EL (cell line): ENCODE measurements around the gene ZNF263.
"Not testable (repeated sequence)": the region's sequence is repeated elsewhere in the genome, so short reads cannot be mapped to it uniquely, and the experiment has no call there.

Source experiments
- DNase-seq: peaks from one replicate; pipeline ENCODE4 v3.0.0-alpha.2; 2016

Gene ZNF263

DNA sequence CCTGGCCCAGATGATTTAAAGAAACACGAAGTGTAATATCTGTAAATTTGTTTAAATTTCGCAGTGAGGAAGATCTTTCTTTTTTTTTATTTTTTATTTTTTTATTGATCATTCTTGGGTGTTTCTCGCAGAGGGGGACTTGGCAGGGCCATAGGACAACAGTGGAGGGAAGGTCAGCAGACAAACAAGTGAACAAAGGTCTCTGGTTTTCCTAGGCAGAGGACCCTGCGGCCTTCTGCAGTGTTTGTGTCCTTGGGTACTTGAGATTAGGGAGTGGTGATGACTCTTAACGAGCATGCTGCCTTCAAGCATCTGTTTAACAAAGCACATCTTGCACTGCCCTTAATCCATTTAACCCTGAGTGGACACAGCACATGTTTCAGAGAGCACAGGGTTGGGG lies 12.6 kb upstream of the ZNF263 start:
- DNase-seq: not testable (repeated sequence)

DNA sequence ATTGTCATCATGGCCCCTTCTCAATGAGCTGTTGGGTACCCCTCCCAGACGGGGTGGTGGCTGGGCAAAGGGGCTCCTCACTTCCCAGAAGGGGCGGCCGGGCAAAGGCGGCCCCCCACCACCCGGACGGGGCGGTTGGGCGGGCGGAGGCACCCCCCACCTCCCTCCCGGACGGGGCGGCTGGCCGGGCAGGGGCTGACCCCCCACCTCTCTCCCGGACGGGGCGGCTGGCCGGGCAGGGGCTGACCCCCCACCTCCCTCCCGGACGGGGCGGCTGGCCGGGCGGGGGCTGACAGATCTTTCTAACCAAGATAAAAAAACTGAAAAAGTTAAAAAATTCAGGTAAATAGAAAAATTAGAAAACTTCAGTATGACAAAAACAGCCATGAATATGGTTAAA lies 12.0 kb upstream of the ZNF263 start:
- not testable (repeated sequence) for DNase-seq

DNA sequence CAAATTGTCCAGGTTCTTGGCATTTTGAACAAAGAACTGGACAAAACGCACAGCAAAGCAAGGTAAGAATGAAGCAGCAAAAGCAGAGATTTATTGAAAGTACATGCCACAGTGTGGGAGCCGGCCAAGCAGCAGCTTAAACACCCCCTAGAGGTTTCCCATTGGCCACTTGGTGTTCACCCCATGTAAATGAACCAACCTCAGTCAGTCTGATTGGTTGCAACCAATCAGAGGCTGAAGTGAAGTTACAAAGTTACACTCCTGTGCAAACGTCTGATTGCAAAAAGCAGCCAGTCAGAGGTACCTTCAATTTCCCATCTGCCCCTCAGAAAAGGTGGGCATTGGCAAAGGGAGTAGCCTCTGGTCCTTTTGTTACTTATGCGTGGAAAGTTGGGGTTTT lies 8.8 kb upstream of the ZNF263 start:
- no peak for DNase-seq

DNA sequence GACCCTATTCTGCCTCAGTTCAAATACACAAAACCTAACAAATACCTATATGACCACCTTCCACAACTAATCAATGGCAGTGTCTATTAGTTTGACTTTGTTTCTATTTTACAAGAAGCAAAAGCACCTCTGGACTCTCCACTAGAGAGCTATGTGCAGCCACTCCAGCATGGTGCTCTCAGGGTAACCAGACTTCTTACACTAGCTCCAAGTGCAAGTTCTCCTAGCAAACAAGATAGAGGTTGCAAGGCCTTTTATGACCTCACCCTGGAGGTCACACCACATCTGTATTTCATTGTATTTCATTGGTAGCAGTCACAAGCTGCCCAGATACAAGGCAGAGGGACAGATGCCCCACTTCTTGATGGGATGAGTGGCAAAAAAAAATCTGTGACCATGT lies 8.3 kb upstream of the ZNF263 start:
- no peak for DNase-seq

DNA sequence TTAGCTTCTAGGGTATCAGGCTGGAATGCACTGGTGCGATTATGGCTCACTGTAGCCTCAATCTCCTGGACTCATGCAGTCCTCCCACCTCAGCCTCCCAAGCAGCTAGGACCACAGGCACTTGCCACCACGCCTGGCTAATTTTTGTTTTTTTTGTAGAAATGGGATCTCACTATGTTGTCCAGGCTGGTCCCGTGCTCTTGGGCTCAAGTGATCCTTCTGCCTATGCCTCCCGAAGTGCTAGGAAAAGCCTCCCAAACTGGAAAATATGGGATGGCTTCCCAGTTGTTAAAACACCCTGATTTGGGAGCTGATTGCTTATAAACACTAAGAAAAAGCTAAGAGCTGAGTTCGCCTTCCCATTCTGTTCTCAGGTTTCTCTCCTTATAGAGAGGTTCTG lies 6.6 kb upstream of the ZNF263 start:
- no peak for DNase-seq

DNA sequence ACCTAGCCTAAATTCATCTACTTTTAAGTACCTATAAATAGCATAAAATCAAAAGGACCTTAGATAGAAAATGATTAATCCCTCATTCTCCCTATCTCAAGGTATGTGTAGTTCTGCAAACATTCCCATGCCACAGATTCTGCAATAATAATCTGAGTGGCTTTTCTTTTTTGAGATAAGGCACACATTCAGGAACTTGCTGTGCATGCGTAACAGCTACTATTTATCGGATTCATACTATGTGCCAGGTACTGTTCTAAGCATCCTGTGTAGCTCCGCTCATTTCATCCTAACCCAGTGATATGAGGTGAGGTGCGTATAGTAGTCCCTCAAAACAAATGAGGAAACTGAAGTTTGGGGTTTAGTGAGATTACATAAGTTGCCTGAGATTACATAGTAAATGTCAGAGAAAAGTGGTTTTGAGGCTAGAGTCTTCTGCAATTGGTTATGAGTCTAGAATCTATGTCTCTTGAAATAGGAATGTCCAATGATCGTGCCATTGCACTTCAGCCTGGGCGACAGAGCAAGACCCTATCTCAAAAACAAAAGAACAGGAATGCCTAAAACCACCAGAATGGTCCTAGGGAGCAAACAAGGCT lies 2.0 kb upstream of the ZNF263 start:
- no peak for DNase-seq

DNA sequence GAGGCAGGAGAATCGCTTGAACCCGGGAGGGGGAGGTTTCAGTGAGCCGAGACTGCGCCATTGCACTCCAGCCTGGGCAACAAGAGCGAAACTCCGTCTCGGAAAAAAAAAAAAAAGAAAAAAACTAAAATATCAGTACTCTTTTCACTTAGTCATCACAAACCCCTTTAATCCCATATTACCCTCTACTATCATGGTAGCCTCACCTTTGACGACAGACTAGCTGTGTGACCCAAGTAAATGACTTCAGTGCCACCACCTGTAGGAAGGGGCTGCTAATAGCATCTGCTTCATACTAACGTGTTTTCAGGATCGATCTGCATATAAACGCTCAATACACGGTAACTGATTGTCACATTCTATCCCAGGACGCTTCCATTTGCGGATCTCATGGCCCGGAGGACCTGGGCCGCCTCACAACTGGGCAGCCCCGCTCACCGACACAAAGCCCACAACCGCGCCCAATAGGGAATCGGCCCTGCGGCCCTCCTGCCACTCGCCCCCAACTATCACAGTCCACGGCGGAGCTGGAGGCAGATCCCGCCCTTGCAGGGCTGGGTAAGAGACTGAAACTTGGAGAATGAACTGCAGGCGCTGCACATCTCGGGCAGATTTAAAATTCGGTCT lies 1.1 kb upstream of the ZNF263 start:
- DNase-seq: peak; percentile 78

DNA sequence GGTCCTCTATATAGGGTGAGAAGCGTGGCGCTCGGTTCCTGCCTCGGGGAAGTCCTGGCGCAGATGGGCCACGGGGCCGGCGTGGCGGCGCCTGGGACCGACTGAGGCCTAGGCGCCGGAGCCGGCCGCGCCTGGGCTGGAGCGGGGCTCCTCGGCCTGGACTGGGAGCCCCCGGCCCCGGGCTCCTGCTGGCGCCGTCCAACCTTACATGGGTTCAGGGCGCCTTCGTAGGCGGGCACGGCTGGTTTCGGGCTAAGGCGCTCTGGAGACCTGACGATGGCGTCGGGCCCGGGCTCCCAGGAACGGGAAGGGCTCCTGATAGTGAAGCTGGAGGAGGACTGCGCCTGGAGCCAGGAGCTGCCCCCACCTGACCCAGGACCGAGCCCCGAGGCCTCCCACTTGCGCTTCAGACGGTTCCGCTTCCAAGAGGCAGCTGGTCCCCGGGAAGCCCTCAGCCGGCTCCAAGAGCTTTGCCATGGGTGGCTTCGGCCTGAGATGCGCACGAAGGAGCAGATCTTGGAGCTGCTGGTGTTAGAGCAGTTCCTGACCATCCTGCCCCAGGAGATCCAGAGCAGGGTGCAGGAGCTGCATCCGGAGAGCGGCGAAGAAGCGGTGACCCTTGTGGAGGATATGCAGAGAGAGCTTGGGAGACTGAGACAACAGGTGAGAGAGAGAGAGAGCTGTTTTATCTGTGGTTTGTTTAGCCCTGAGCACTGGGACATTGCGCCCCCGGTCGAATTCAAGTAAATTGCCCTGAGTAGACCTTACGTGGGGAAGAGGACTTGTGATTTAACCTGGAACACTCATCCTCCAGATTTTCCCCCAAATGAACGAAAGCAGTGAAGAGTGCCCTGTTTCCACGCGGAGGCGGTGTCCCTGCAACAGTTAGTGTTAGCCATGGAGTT lies 504 bp downstream of the ZNF263 start:
- no peak for DNase-seq

DNA sequence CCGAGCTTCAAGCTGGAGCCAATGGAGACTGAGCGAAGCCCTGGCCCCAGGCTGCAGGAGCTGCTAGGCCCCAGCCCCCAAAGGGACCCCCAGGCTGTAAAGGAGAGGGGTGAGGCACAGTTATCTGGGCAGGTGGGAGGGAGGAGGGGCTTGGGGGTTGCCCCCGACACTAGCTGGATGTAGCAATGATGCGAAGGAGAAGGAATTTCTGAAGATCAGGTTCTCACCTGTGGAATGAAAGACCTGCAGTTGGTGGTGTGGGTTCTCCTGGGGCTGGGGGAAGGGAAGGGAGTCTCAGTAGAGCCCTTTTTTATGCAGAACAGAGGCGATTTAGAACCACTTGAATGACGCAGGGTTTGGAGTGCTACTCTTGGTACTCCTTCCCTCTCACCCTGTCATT lies 1.8 kb downstream of the ZNF263 start:
- no peak for DNase-seq

DNA sequence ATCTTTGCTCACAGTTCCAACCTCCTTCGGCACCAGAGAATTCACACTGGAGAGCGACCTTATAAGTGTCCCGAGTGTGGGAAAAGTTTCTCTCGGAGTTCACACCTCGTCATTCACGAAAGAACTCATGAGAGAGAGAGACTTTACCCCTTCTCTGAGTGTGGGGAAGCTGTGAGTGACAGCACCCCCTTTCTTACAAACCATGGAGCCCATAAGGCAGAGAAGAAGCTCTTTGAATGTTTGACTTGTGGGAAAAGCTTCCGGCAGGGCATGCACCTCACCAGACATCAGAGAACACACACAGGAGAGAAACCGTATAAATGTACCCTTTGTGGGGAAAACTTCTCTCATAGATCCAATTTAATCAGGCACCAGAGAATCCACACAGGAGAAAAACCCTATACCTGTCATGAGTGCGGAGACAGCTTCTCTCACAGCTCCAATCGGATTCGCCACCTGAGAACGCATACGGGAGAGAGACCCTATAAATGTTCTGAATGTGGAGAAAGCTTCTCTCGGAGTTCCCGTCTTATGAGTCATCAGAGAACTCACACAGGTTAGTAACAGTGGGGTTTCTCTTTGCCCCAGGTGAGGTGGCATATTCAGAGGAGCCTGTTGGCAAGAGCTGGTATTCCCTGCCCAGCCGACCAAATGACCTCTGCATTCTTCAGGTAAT lies 6.8 kb downstream of the ZNF263 start:
- no peak for DNase-seq

DNA sequence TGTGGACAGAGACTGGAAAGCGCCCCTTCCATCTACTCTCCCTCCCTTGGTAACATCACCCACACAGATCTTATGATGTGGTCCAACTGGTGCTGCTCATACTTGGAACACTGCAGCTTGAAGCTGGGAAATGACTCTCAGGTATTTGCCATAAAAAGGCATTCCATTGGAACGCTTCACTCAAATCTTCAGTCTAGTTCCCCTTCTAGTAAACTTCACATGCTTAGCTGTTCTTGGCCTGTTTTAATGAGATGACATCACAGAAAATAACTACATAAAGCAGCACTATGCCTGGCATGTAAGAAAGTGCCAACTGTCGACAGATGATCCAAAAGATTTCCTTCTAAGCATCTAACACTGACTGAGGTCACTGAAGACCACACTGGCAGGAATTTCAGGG lies 9.3 kb downstream of the ZNF263 start:
- peak; percentile 45 for DNase-seq

DNA sequence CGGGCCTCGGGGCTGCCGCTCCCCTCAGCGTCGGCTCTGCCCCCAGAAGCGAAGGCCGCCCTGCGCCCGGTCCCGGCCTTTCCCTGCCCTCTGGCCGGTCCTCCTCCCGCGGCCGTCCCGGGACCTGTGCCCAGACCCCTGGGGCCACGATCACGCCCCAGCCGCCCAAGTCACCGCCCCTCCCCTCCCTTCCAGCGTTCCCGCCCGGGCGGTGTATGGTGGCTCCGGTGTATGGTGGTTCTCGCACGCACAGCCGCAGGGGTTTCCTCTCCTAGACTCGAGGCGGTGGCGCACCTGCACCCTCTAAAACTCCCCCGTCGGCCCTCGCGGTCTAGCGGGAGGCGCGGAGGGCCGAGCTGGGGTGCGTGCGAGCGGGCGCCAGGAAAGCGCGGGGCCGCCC lies 11.9 kb downstream of the ZNF263 start:
- DNase-seq: no peak

DNA sequence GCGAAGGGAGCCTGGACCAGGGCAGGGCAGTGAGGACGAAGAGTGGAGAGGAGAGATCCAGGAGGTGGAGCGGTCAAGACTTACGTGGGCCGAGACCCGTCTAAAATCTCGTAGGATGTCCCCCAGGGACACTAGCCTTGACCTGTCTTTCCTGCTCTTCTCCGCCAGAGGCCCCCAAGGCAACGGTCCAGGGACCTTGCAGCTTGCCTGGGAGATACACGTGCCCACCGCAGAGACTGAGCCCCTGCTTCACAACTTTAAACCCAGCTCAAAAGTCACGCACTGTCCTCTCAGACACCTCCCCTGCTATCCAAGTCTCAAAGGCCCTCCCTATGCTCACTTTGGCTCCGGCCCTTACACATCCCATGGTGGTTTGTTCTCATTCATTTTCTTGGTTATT lies 12.5 kb downstream of the ZNF263 start:
- DNase-seq: no peak

DNA sequence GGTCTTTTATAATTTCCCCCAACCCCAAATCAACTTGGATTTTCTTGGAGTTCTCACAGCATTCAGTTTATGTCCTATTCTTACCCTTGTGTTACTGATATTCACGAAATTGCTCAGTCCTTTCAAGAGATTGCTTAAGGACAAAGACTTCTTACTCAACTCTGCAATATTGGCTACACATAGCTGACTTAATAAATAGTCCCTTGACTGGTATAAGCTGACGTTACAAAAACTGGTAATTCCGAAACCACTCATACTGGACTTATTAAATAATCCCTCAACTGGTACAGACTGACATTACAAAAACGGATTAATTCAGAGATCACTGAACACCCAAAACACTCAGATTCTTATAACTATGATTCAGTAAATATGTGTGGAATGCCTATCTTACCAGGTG lies 21.1 kb downstream of the ZNF263 start:
- peak; percentile 5 for DNase-seq

DNA sequence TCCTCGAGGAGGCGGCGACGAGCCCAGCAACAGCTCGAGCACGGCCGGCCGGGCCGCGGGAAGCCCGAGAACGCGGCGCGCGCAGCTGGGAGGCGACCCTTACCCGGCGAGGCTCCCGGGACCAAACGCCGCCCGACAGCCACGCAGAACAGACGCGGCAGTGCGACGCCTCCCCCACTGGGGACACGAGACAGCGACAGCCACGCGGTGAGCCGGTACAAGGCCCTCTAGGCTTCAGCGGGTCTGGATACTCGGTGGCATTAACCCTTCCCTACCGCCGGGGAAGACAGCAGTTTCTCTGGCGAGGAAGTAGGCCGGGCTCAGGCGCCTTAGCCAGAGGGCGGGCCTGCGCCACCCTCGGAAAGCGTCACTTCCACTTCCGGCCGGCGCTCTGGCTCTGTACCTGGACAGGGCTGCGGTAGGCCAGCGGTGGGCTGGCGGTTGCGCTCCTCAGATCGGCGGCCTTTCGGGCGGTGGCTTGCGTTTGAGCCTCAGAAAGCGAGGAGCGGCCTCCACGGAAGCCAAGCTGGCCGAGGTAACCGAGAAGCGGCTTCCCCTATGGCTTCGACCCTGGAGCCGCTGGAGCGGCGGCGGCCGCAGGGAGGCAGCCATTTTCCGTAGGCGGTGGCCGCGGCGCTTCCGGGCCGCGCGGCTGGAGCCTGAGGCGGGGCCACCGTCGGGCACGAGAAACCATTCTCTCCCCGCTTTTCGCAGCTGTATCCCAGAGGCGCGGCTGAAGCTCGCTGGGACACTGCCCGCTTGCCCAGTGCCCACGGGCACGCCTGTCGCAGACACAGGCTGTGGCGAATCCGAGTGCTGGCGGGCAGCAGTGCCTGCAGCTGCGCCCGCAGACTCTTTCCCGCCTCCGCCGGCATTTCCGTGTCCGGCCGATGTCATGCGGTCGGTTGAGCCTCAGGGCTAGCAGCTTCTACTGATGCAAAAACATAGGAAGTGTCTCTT lies 22.1 kb downstream of the ZNF263 start, which contains the start of the genes TIGD7 and ZNF75A:
TIGD7 (minus strand) TSS at position 322 of the 960 bp plus-strand sequence. CDS start 4,816 bp downstream, outside the sequence.
ZNF75A (plus strand) TSS at position 389 of the 960 bp plus-strand sequence. CDS start 2,932 bp downstream, outside the sequence.
- DNase-seq: peak; percentile 89

DNA sequence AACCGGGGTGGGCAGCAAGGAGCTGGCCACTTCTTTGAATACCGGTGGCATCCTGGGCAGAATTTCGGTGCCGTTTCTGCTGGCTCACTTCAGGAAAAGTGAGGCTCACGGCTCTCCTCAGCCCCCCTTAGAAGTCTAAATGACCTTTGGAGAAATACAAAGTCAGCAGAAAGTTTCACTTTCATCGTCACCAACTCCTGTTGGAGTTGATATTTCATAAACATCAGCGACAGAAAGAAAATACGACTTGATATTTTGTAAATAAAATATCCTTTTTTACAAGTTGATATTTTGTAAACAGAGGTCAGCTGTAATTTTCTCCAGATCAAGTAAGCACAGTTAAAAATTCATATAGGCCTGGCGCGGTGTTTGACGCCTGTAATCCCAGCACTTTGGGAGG lies 22.8 kb downstream of the ZNF263 start:
- no peak for DNase-seq

DNA sequence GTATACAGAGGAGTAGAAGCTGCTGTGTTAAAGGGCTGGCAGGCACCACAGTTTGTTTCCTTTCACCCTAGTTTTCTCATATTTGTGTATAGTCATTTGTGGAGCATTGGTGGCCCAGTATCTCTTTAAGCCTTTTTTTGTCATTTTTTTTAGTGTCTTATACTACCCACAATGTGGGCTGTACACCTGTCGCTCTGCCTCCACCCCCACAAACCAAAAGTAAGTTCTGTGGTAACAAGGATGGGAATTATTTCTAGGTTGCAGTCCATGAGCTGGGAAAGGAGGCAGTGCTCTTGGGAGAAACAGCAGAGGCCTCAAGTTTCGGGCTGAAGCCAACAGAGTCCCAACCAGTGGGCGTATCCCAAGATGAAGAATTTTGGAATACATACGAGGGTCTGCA lies 28.2 kb downstream of the ZNF263 start:
- DNase-seq: no peak

DNA sequence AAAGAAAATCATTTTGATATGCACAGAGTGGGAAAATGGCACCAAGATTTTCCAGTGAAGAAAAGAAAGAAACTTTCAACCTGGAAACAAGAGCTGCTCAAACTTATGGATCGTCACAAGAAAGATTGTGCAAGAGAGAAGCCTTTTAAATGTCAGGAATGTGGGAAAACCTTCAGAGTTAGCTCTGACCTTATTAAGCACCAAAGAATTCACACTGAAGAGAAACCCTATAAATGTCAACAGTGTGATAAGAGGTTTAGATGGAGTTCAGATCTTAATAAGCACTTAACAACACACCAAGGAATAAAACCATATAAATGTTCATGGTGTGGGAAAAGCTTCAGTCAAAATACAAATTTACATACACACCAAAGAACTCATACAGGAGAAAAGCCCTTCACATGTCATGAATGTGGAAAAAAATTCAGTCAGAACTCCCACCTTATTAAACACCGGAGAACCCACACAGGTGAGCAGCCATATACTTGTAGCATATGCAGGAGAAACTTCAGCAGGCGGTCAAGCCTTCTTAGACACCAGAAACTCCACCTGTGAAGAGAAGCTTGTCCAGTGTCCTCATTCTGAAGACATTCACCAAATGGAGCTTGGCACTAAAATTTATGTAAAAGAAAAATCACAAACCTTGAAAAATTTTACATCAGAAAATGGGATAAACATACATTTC lies 34.2 kb downstream of the ZNF263 start:
- peak; percentile 8 for DNase-seq

DNA sequence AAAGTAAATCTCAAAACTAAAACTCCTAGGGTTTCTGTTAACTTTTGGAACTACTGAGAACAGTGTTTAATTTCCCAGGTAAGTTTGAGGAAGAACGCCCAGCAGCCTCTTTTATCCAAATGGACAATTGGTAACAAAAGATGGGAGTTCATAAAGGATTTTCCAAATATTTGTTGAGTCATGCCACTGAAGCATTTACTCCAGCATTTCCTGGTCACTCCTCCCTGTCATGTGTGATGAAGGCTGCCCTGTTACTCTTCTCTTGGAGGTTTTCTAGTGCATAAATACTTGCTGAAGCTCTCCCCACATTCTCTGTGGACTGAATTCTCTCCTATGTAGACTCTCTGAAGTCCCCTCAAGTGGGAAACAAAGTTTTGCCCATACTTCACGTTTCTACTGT lies 38.5 kb downstream of the ZNF263 start:
- DNase-seq: no peak

DNA sequence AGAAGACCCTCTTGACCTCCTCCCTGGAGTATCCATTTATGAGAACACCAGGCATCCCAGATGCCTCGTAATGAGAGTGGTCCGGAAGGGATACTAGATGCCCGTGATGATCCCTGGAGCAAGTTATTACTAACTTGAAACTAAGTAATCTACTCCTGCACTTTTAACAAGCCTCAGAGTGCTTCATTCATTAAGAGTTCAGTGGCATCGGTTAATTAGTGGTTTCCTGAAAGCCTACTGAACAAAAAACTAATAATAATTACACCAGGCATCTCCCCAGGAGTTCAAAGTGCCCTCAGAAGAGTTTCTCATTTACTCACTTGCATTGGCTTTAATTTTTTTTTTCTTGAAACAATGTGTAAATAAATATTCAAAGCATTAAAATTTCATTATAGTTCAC lies 44.2 kb downstream of the ZNF263 start:
- DNase-seq: no peak

DNA sequence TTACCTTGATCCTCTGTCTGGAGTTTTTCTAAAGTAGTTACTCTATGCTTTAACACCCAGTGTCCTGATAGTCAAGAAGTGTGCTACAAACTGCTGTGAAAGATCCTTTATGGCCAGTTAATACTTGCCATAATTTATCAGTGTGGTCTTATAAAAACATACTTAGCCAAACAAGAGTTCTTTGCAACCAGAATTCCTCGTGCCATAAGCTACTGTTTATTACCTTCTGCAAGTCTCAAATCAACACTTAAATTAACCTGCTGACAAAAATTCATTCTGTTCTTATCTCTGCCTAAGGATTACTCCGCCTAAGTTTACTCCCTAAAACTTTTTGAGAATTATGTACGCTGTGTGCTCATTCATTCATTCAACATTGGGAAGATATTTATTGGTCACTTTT lies 44.8 kb downstream of the ZNF263 start:
- DNase-seq: no peak
